Measurements from ENCODE around the gene ANO7.

- no peak for TF ChIP-seq CTCF (IDR thresholded peaks at IDR 0.05; ENCODE audit: low read length)
- no peak for TF ChIP-seq EZH2 (IDR thresholded peaks at IDR 0.05; ENCODE audit: borderline replicate concordance, low read length)
Measured at GRCh38 chr2:241153616-241154015, 34.9 kb upstream of the ANO7 start.
